IPS DF 6.9 (cell line): ENCODE measurements around the gene SEPHS1.

Experiments
- DNase-seq: peaks from one replicate; pipeline ENCODE4 v3.0.0-alpha.2; 2013; ENCODE audit warnings: low read depth, low spot score
- H3K27ac ChIP-seq: one replicate; pipeline ENCODE4 v1.5.1; 2013; ENCODE audit warnings: low read length, control low read depth
- H3K27me3 ChIP-seq: 2 replicates; pipeline ENCODE4 v1.6.1; 2013; ENCODE audit warnings: mild to moderate bottlenecking, low read length; ENCODE audit not compliant: control insufficient read depth, insufficient read depth
- H3K36me3 ChIP-seq: 2 replicates; pipeline ENCODE4 v1.6.1; 2013; ENCODE audit warnings: low read length; ENCODE audit not compliant: control insufficient read depth, insufficient read depth
- H3K4me1 ChIP-seq: 2 replicates; pipeline ENCODE4 v1.6.1; 2013; ENCODE audit warnings: low read length; ENCODE audit not compliant: control insufficient read depth, insufficient read depth
- H3K4me3 ChIP-seq: 2 replicates; pipeline ENCODE4 v1.5.1; 2013; ENCODE audit warnings: mild to moderate bottlenecking, low read length
- H3K9me3 ChIP-seq: 2 replicates; pipeline ENCODE4 v1.6.1; 2013; ENCODE audit warnings: low read length, inconsistent platforms; ENCODE audit not compliant: control insufficient read depth, insufficient read depth
- WGBS: extraction: QIAGEN DNeasy Blood & Tissue Kit; methylation state at CpG from one replicate; pipeline ENCODE4 v1.1.7; 2013; ENCODE audit warnings: mixed read lengths, missing lambda C conversion rate; ENCODE audit not compliant: insufficient read length, insufficient coverage; 5-methylcytosine and 5-hydroxymethylcytosine counted together

SEPHS1 gene

DNA sequence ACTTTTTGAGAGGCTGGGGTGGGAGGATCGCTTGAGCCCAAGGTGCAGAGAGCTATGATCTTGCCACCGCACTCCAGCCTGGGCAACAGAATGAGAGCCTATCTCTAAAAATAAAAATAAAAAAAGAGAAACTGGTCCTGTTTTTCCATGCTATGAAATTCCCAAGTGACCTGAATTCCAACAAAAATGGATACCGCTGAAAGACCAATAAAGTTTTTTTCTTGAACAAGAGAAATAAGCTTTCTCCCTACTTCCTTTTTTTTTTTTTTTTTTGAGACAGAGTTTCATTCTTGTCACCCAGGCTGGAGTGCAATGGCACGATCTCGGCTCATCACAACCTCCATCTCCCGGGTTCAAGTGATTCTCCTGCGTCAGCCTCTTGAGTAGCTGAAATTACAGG is 12.5 kb upstream of the SEPHS1 start:
- WGBS: no CpG with 5 or more reads among the region's 7 CpGs
- H3K36me3 ChIP-seq: no peaks in the 10 kb centered on the region
- DNase-seq: no peak
- no peak overlapping the region for H3K4me3 ChIP-seq
- H3K9me3 ChIP-seq: no peaks in the 10 kb centered on the region
- no peaks in the 10 kb centered on the region for H3K4me1 ChIP-seq
- H3K27ac ChIP-seq: no peak overlapping the region
- H3K27me3 ChIP-seq: no peaks in the 10 kb centered on the region

DNA sequence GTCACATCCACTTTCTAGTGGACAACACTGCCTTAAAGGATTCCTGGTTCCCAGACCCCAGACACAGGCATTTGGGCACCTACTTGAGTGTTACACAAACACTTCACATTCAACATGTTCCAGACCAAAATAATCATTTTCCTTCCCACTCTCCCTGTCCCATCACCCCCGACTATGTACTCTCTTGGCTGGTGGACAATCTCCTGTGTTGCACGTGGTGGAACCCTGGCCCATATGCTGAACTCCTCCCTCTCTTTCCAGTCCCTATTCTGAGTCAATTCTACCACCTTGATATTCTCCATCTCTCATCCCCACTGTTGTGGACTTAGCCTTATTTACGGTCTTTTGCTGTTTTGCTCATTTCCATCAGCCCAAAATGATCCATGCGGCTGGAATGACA is 8.3 kb upstream of the SEPHS1 start:
- Histone ChIP-seq H3K4me1 (peaks cover 9% of the 10 kb centered on the region; the same call in 1 of the 2 replicates), H3K36me3 (no peaks in the 10 kb centered on the region), H3K4me3 (no peak overlapping the region), H3K27me3 (no peaks in the 10 kb centered on the region), H3K27ac (no peak overlapping the region), H3K9me3 (no peaks in the 10 kb centered on the region)
- no peak for DNase-seq
- no CpG with 5 or more reads among the region's 4 CpGs for WGBS

DNA sequence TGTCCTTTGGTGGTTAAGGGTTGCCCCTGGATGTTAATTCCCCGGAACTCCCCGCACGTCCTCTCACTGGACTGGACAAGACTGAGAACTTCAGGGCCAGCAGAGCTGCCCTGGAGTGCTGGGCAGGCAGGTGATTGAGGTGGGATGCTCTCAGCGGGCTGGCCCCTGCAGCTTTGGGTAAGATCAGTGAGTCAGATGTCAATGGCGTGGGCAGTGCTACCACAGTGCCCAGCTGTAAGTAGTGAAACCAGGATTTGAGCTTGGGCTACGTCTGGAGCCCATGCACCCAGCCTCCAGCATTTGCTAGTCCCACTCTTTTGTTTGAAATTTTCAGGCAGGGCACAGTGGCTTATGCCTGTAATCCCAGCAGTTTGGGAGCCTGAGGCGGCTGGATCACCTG is 6.7 kb upstream of the SEPHS1 start:
- no peak for DNase-seq
- Histone ChIP-seq H3K27me3 (no peaks in the 10 kb centered on the region), H3K27ac (no peak overlapping the region), H3K4me1 (peaks cover 11% of the 10 kb centered on the region; the same call in 1 of the 2 replicates), H3K36me3 (no peaks in the 10 kb centered on the region), H3K9me3 (no peaks in the 10 kb centered on the region), H3K4me3 (no peak overlapping the region)
- WGBS: no CpG with 5 or more reads among the region's 7 CpGs

DNA sequence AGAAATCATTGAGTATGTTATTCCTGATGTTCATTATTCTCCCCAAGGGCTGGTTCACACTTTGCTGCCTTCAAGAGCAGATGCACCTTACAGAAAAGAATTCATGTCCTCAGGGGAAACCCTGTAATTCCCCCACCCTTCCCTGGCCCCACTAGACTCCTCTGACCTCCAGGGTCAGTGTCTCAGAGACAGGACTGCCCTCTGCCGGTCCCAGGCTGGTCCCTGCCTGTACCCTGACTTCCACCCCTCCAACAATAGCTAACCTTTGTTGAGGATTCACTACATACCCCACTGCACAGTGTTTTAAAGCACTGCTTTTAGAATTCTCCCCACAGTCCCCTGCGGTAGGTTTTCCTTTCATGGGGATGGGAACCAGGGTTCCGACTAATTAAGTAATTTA is 4.4 kb upstream of the SEPHS1 start:
- no CpG with 5 or more reads among the region's 3 CpGs for WGBS
- peaks cover 11% of the 10 kb centered on the region; the same call in 1 of the 2 replicates for H3K4me1 ChIP-seq
- DNase-seq: no peak
- no peak overlapping the region for H3K4me3 ChIP-seq
- H3K27me3 ChIP-seq: no peaks in the 10 kb centered on the region
- H3K9me3 ChIP-seq: no peaks in the 10 kb centered on the region
- no peak overlapping the region for H3K27ac ChIP-seq
- H3K36me3 ChIP-seq: no peaks in the 10 kb centered on the region

DNA sequence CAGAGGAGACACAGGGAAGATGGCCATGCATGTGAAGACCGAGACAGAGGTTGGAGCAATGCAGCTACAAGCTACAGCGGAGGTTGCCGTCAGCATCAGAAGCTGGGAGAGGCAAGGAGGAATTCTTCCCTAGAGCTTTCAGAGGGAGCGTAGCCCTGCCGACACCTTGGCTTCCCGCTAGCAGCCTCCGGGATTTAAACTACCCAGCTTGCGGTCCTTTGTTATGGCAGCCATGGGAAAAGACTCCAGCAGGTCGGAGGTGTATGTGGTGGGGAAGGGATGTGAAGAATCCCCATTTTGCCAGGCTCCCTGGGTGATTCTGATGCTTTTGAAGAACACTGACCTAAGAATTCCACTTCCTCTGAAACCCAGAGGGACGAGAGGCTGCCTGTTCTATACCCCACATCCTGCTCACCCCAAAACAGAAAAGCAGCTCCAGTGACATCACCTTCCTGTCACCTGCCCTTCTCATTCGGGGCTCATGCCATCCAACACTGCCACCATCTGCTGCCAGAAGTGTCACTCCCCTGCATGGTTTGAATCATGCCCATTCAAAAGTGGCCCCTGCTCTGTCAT is 3.3 kb upstream of the SEPHS1 start:
- Histone ChIP-seq H3K27ac (peak overlapping the region; percentile 6), H3K4me1 (peaks cover 11% of the 10 kb centered on the region; the same call in 1 of the 2 replicates), H3K36me3 (no peaks in the 10 kb centered on the region), H3K4me3 (no peak overlapping the region), H3K9me3 (no peaks in the 10 kb centered on the region), H3K27me3 (no peaks in the 10 kb centered on the region)
- peak; percentile 55 for DNase-seq
- no CpG with 5 or more reads among the region's 11 CpGs for WGBS

DNA sequence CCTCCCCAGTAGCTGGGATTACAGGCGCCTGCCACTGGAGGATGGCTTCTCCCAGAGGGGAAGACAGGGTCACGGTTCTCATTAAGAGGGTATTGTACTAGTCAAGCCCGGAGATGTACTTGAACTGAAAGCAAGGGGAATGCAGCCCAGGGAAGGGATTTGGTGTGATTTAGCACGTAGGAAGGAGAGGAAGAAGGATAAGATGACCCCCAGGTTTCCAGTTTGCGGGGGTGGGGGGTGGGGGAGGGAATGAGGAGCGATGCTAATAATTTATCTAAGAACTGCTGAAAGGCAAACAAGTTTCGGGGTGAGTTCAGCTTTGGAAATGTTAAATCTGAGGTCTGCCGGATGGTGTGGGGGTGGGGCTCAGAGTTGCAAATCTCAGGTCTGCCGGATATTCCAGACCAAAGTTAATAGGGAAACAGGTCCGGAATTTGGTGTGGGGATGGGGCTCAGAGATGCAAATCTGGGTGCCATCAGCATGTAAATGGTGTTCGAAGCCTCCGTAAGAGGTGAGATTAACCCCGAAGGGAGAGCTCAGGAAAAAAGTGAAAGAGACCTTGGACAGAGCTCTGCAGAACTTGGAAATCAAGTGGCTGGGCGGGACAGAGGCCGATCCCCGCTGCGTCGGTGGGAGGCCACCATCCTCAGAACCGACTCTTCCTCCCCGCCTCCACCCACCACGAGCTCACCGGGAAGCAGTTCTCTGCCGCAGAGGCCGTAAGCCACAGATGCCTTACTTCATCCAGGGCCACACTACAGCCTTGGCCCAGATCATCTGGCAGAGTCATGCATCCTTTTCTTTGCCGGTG is 1.6 kb upstream of the SEPHS1 start:
- Histone ChIP-seq H3K4me3 (peak overlapping the region; percentile 31; the same call in 1 of the 2 replicates), H3K9me3 (no peaks in the 10 kb centered on the region), H3K36me3 (no peaks in the 10 kb centered on the region), H3K27ac (peak overlapping the region; percentile 98), H3K4me1 (peaks cover 11% of the 10 kb centered on the region; the same call in 1 of the 2 replicates), H3K27me3 (no peaks in the 10 kb centered on the region)
- no CpG with 5 or more reads among the region's 25 CpGs for whole genome bisulfite sequencing
- DNase-seq: peak; percentile 98

DNA sequence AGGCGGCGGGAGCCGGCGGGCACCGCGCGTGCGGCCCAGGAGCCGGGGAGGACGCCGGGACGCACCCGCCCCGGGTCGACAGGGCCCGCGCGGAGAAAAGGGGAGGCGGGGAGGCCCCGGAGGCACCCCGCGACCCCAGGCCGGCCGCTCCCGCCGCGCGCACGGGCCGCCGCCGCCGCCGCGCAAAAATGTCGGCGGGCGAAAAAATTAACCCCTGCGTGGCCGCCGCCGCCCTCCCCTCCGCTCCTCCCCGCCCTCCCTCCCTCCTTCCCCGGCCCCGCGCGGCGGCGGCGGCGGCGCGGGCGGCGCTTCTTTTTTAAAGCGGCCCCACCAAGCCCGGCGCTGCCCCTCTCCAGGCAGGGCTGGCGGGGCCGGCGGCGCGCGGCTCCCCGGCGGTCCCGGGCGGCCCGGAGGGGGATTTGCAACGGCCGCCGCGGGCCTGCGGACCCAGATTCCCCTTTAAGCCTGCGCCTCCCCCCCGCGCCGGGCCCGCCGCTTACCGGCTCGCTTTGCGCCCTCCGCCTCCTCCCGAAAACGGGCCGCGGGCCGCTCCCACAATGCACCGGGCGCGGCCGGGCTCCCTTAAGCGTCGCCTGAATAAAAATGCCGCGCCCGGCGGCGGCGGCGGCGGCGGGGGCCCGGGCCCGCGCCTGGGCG is 465 bp downstream of the SEPHS1 start:
- H3K27ac ChIP-seq: no peak overlapping the region
- H3K4me1 ChIP-seq: peaks cover 12% of the 10 kb centered on the region
- no peaks in the 10 kb centered on the region for H3K9me3 ChIP-seq
- DNase-seq: no peak
- no peaks in the 10 kb centered on the region for H3K27me3 ChIP-seq
- H3K4me3 ChIP-seq: peak overlapping the region; percentile 55; the same call in 1 of the 2 replicates
- H3K36me3 ChIP-seq: 0 out of 2 replicates have a peak, but pooled peaks cover 3% of the 10 kb centered on the region
- WGBS: no CpG with 5 or more reads among the region's 109 CpGs

DNA sequence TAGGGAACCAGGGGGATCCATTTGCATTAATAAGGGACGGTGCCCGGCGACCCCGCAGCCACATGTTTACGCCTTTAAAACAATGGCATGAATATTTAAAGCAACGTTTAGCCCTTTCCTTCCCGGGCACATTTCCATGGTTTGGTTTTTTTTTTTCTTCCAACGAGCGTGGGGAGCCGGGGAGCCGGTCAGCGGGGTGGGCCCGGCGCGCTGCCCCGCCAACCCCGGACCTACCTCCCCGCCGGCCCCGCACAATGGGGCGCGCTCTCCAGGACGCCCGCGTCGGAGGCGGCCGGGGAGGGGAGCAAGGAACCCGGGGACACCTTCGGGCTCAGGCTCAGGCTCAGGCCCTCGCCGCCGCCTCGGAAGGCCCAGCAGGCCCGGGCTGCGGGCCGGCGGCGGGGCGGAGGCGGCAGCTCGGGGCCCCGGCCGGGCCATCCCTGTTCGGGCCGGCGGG is 1.0 kb downstream of the SEPHS1 start:
- Histone ChIP-seq H3K36me3 (0 out of 2 replicates have a peak, but pooled peaks cover 3% of the 10 kb centered on the region), H3K27ac (no peak overlapping the region), H3K4me1 (peaks cover 8% of the 10 kb centered on the region), H3K27me3 (no peaks in the 10 kb centered on the region), H3K4me3 (peak overlapping the region; percentile 55), H3K9me3 (no peaks in the 10 kb centered on the region)
- no peak for DNase-seq
- no CpG with 5 or more reads among the region's 47 CpGs for WGBS

DNA sequence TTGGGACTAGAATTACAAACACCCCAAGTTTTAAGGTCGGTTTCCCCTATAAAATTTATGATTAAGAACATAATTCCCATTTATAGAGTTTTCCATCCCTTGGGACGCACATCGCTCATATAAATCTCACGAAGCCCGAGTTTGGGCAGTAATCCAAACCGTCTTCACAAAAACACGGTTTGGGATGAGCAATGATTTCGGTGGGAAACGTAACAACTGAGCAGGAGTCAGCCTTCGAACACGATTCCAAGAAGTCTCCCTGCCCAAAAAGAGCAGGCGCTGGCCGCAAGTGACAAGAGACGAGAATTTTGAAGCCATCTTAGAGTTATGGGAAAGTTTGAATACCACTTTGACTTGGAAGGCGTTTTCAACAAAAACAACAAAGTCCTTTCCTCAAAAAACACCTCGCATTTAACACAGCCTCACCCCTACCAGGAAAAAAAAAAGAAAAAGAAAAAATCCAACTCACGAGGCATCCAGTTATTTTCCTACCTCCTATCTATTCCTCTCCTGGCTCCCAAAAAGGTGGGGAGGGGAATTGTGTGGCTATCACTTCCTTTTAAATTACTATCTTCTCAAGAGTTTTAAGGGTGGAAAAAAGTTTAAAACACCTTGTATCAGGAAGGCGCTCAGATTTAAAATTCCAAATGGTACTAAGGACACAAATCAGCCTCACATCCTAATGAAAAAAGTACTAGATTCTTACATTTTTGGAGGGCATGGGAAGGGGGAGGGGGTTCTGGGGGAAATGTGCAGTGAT is 1.6 kb downstream of the SEPHS1 start:
- Histone ChIP-seq H3K9me3 (no peaks in the 10 kb centered on the region), H3K36me3 (0 out of 2 replicates have a peak, but pooled peaks cover 3% of the 10 kb centered on the region), H3K27me3 (no peaks in the 10 kb centered on the region), H3K4me1 (peaks cover 3% of the 10 kb centered on the region), H3K4me3 (peak overlapping the region; percentile 55; the same call in 1 of the 2 replicates), H3K27ac (no peak overlapping the region)
- no CpG with 5 or more reads among the region's 18 CpGs for WGBS
- DNase-seq: no peak
